H54 (cell line): ENCODE measurements around the gene MGRN1.

Source experiments
- DNase-seq: peaks from one replicate; pipeline ENCODE4 v3.0.0; 2011; ENCODE audit warnings: low spot score, mixed read lengths; ENCODE audit not compliant: insufficient read length
- FAIRE-seq: peaks from 3 replicates; lab custom pipeline; 2011; peaks lifted over from hg19 to GRCh38; lab: Jason Lieb, UNC
- POLR2A ChIP-seq: IDR thresholded peaks from 2 replicates; pipeline ENCODE4 v1.6.1; 2011; ENCODE audit warnings: low read depth, mild to moderate bottlenecking, low read length

The MGRN1 gene

GRCh38 chr16:4659363-4660353 is 35.0 kb downstream of the MGRN1 start:
- no peak for FAIRE-seq
- no peak for TF ChIP-seq POLR2A
- DNase-seq, result no peak

GRCh38 chr16:4660454-4661007 is 35.9 kb downstream of the MGRN1 start:
- DNase-seq (no peak), FAIRE-seq (no peak)
- TF ChIP-seq POLR2A, result no peak

DNA sequence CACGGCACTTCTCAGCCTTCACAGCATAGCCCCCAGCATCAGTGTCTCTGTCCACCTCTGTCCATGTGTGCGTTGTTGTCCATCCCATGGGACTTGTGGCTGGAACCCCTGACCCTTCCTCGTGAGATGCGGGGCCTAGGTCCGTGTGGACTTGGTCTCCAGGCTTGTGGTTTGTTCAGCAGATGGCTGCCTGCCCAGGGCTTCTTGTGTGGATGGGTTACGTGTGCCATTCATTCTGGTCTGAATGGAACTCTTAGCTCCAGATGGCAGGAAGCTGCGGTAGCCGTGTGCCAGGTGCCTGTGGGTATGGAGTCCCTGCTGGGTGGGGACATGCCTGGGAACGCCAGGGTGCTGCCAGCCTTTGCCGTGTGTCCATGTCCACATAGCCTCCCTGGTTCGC is 37.0 kb downstream of the MGRN1 start:
- FAIRE-seq, result no peak
- no peak for TF ChIP-seq POLR2A
- DNase-seq, result no peak

DNA sequence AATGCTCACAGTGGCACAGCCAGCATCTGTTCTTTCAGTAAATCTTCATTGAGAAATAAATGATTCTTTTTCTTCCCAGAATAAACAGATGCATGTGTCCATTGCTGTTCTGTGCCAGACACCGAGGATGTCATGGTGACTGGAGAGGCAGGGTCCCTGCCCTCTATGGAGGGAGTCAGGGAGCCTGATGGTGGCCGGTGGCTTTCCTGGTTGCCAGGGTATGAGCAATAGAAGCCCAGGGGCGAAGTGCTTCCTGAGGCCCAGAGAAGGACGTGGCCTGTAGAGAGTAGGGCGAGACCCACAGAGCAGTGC is 38.8 kb downstream of the MGRN1 start:
- TF ChIP-seq POLR2A, result no peak
- FAIRE-seq (no peak), DNase-seq (no peak)

DNA sequence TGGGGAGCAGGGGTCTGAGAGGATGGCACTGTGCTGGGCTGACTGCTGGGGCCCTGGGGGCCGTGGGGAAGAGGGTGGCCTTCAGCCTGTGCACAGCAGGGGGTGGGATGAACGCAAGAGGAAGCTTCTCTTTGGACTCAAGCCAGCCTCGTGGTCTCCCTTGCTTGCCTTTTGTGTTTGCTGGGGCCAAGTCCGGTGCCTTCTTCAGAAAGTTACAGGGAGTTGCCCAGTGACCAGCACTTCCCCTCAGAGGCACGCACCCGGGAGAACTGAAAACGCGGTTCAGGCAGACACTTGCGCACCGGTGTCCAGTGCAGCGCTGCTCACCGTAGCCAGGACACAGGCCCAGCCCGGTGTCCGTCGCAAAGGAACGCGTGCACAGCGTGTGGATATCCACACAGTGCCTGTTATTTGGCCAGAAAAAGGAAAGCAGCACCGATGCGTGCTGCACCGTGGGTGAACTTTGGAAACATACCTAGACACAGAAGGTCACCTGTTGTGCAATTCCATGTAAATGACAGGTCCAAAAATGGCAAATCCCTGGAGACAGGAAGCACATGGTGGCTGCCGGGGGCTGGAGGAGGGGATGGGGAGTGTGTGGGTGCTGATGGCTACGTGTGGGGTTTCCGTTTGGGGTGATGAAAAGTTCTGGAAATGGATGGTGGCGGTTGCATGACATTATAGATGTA is 39.3 kb downstream of the MGRN1 start:
- FAIRE-seq (no peak), DNase-seq (no peak)
- TF ChIP-seq POLR2A, result no peak

GRCh38 chr16:4664538-4665418 is 40.2 kb downstream of the MGRN1 start:
- DNase-seq, result no peak

DNA sequence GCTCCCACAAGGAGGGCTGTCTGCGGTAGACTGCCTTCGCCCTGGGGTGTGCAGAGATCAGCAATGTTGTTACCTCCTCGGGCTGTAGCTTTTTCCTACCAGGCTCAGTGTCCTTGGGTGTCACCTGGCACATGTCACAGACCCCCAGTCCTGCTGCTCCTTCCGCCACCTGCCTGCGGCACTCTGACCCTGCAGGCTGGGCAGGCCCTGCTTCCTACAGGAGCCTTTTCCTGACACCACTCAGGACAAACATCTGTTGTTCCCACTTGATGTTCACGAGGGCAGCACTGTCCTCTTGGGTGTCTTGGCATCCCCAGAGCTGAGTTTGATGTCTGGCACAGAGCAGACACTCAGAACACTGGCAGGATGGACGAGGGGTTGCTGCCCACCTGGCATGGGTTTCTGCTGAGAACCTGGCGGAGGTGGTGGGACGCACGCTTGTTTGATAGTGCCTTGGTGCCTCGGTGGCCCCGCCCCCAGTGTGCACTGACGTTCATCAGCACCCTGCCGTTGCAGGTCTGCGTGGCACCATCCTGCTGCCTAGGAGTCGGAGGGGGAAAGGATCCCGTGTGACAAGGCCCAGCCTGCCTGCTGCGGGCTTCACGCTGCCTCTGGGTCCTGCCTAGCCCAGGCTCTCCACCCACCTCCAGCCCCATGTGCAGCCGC is 42.0 kb downstream of the MGRN1 start:
- FAIRE-seq, result no peak
- DNase-seq, result no peak
- TF ChIP-seq POLR2A, result no peak

More at GRCh38 chr16:4664538-4665418, 40.2 kb downstream of the MGRN1 start:
- FAIRE-seq, result no peak
- no peak for TF ChIP-seq POLR2A

- TF ChIP-seq POLR2A, result no peak
These were observed 42.8 kb downstream of the MGRN1 start for GRCh38 chr16:4667203-4667963.

GRCh38 chr16:4668313-4668960 is 43.8 kb downstream of the MGRN1 start:
- no peak for DNase-seq
- no peak for FAIRE-seq
- TF ChIP-seq POLR2A, result no peak

More at GRCh38 chr16:4667203-4667963, 42.8 kb downstream of the MGRN1 start:
- no peak for DNase-seq
- FAIRE-seq, result no peak

GRCh38 chr16:4673387-4674046 is 48.9 kb downstream of the MGRN1 start:
- no peak for DNase-seq
- no peak for TF ChIP-seq POLR2A
- no peak for FAIRE-seq

- no peak for FAIRE-seq
- DNase-seq, result no peak
These were observed 50.4 kb downstream of the MGRN1 start for GRCh38 chr16:4674926-4675530.

More at GRCh38 chr16:4674926-4675530, 50.4 kb downstream of the MGRN1 start:
- no peak for TF ChIP-seq POLR2A
